Caki2 (cell line): ENCODE data around the gene PSD. TPM values are rescaled to one million over a fixed set of nuclear protein-coding genes. Genes with fewer than 3 reads are reported as not detected.

Source experiments
- DNase-seq: peaks from one replicate; pipeline ENCODE4 v3.0.0-alpha.2; 2015; ENCODE audit warnings: low read depth
- in situ Hi-C: cut with HindIII; loops from 2 replicates; pipeline ENCODE4 v1.10.0; 2016; ENCODE audit warnings: low sequenced_read_pairs, low pct_unique_long_range_greater_than_20kb, mixed read lengths
- total RNA-seq: library from RNA; depleted of rRNA; stranded (reverse); fragments of >200 nt; shearing (Covaris generic); gene quantifications from 2 replicates; pipeline ENCODE4 v1.2.3, GENCODE V29; 2014; ENCODE audit warnings: low replicate concordance

The PSD gene
- total RNA-seq, 1 experiment from 2014 or later = 0.78 TPM

DNA sequence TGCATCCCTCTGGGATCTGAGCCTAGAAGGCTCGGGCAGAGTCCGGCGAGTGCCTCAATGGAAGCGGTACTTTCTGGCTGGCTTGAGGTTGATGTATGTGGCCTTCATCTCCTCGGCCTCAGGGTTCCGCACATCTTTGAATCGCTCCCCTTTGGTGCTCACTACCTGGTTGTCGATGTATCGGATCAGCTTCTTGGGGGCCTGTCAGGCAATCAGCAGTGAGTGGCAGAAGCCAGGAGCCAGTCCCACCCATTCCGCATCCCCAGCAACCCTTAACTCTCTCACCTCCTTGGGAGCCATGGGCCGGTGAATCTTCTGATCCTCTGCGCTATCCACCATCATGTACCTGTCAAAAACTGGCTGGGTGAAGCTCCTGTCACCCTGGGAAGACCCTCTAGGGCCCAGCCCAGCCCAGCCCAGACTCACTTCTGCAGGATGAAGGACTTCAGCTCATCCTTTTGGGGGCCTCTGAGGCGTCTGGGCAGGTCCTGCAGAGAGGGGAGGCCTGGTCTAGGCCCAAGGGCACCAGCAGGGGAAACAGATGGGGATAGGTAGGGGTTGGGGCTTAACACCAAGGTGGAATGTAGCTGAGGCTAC, 4.9 kb upstream of the PSD start:
- DNase-seq = no peak
- in situ Hi-C loops = no loop called here

DNA sequence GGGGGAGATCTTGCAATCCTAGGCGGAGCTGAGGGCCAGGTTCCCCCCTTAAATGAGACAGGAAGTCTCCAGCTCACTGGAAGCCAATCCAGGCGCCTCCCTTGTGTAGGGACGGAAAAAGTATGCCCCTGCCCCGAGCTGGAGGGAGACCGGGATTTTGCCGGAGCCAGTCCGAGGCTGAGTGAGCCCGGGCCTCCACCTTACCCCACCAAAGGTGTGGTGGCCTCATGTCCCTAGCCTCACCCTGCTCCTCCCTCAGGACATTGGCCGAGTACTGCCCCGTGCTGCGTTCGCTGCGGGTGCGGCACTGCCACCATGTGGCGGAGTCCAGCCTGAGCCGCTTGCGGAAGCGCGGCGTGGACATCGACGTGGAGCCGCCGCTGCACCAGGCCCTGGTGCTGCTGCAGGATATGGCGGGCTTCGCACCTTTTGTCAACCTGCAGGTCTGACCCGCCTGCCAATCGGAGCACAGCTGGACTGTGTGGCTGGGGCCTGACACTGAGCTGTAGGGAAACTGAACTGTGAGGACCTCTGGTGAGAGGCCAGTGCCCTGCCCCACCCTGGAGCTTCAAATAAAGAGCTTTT, 4.1 kb upstream of the PSD start:
- in situ Hi-C loops = no loop called here
- peak; percentile 80 for DNase-seq

DNA sequence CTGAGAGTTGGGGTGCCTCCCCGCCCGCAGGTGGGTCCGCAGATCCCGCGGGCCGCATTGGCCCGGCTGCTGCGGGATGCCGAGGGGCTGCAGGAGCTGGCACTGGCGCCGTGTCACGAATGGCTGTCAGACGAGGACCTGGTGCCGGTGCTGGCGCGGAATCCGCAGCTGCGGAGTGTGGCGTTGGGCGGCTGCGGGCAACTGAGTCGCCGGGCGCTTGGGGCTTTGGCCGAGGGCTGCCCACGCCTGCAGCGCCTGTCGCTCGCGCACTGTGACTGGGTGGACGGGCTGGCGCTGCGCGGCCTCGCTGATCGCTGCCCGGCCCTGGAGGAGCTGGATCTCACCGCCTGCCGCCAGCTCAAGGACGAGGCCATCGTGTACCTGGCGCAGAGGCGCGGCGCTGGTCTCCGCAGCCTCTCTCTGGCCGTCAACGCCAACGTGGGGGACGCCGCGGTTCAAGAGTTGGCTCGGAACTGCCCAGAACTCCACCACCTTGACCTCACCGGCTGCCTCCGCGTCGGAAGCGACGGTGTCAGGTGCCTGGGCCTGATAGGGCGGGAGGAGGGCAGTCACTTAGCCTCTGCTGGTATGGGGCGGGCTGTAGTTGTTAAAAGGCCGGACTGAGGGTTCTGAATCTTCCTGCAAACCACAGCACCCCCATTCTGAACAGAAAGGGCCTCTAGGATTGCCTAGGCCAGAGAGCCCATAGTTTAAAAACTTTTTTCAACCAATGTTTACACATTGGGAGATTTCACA, 3.4 kb upstream of the PSD start:
- in situ Hi-C loops = no loop called here

DNA sequence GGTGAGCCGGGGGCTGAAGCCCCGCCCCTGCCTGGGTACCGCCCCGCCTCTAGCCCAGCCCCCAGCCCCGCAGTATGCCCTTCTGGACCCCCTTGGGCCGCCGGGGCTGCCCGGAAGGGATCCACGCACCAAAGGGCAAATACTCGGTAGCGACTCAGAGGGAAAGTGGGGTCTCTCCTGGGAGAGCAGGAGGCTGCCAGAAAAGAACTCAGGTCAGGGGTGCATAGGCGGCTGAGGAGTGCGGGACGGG, 2.8 kb upstream of the PSD start:
- peak; percentile 21 for DNase-seq
- in situ Hi-C loops = no loop called here

More for the DNA sequence above, 3.4 kb upstream of the PSD start:
- peak; percentile 44 for DNase-seq

DNA sequence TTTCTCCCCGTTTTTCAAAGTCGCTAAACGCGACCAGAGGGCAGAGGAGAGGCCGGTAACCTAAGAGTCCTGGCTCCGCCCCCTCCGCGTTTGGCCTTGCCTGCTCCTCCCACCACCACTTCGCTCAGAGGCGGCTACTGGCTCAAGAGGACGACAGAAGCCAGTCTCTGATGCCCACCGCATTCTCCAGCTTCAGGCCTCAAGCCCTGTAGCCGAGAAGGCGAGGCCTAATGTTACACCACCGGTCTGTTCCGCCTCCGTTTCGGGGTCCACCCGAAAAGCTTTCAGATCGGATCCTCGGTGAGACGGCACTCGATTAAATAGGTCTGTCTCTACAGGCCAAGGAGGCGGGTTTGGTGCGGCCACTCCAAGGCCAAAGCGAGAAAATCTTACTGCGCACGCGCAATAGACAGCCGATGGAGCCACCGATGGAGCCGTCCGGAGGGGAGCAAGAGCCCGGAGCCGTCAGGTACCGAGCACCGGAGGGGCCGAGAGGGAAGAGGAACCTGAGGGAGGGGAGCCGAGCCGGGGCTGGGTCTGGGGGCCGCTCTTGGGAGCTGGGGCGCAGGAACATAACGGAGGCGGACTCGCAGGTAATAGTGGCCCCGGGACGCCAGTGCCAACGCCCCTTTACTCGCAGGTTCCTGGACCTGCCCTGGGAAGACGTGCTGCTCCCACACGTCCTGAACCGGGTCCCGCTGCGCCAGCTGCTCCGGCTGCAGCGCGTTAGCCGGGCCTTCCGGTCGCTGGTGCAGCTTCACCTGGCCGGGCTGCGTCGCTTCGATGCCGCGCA, 2.3 kb upstream of the PSD start, which contains the start of gene FBXL15:
TSS of gene FBXL15 (plus strand) at position 123 of the 793 bp plus-strand sequence. CDS start at position 417, 294 bp downstream.
- in situ Hi-C loops = no loop called here
- DNase-seq = peak; percentile 95

DNA sequence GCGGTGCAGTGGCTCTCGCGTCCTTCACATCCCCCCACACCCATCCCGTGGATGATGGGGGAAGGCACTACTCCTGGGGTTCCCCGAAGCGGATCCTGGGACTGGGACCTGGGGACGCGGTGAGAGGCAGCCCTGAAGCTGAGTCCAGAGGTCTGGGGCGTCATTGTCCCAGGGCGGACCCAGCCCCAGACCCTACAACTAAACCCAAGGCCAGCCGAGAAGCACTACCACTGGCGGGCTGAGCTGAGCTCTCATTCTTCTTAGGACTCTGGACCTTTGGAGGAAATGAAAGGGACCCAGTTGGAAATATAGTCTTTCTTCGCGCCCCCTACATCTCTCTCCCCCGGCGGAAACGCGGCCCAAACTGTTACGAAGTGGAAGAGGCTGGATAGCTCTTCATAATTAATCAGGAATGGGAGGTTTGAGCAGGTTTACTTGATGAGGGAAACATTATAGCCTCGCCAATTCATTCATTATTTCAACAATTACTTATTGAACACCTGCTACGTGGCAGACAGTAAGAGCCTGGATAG, 1.7 kb upstream of the PSD start:
- no peak for DNase-seq
- in situ Hi-C loops = no loop called here

DNA sequence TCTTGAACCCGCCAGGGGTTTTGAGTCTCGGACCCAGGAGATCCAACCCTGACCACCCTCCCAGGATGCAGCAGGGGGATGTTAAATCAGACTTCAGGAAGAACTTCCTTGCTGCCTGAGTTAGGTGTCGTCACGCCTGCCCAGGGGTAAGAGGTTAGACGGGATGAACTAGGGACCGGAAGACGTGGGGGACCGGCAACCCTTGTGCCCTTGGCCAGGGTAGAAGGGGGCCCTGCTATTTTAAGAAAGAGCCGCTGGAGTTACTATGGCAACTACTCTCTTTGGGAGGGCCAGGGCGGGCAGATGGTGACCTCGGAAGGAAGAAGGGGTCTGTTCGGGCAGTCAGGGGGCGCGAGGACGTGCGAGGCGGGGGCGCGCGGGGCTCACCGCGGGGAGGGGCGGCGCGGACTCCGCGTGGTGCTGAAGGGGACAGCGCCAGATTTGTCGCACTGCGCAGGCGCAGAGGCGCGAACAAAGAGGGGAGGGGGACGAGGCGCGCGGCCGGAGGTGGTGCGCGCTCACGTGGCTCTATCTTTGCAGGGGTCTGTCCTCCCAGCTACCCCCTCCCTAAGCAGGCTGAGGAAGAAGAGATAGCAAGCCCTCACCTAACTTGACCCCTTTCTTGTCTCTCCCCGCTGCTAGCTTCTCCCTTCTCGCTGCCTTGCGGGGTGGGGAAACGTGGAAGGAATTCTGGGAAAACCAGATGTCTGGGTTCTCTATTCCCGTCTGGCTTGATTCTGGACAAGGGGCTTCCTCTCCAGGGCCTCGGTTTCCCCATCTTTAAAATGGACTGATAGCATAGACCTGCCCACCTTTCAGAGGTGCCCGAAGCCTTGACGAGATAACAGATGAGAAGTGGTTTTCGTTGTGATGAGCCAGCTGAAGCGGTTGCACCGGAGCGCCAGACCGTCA, 940 bp upstream of the PSD start:
- in situ Hi-C loops = no loop called here
- DNase-seq = peak; percentile 52

DNA sequence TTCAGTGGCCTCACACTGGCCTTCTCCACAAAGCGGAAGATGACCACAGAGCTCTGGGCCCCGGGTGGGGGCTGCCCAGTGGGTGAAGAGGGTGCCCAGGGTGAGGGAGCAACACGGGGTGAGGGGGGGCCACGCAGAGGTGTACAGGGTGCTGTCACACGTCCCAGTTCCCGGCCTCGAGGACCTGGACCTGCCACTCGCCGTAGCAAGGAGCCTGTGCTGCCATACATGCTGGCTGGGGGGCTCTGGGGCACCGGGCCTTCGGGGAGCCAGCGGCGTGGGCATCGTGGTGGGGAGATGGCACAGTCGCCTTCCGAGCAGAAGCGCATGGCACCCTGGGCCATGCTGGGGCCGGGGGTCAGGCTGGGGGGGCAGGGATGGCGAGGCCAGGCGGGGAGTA, 1.9 kb downstream of the PSD start:
- in situ Hi-C loops = no loop called here

DNA sequence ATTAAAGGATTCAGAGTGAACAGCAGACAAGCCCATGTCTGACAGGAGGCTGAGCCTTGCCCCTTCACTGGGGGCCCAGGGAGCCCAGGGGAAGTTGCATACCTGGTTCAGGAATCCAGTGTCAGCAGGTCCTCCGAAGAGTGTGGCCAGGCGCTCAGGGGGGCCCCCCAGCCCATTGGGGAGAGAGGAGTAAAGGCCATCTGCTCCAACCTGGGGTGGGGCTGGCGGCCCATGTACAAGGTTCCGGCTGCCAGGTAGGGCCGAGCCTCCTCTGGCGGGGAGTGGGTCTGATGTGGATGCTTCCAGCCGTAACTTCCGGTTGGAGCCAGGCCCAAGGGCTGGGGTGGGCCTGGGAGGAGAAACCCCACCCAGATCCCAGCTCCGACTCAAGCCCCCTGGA, 2.3 kb downstream of the PSD start:
- in situ Hi-C loops = no loop called here
- DNase-seq = no peak

More for the DNA sequence above, 1.9 kb downstream of the PSD start:
- DNase-seq = no peak

DNA sequence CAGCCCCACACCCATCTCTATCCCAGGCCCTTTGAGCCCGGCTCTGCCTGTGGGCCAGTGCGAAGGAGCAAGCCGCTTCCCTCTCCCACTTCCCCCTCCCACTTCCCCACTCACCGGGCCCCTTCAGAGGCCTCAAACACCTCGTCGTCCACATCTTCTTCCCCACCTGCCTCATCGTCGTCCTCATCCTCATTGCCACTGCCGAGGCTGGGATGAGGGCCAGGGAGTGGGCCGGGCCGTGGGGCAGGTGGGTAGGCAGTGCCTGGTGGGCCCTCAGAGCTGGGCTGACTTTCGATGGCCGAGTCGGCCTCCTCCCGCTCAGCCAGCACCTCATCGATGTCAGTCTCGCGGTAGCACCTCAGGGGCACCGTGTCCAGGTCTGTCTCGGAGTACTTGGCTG, 3.8 kb downstream of the PSD start:
- in situ Hi-C loops = no loop called here
- DNase-seq = no peak

DNA sequence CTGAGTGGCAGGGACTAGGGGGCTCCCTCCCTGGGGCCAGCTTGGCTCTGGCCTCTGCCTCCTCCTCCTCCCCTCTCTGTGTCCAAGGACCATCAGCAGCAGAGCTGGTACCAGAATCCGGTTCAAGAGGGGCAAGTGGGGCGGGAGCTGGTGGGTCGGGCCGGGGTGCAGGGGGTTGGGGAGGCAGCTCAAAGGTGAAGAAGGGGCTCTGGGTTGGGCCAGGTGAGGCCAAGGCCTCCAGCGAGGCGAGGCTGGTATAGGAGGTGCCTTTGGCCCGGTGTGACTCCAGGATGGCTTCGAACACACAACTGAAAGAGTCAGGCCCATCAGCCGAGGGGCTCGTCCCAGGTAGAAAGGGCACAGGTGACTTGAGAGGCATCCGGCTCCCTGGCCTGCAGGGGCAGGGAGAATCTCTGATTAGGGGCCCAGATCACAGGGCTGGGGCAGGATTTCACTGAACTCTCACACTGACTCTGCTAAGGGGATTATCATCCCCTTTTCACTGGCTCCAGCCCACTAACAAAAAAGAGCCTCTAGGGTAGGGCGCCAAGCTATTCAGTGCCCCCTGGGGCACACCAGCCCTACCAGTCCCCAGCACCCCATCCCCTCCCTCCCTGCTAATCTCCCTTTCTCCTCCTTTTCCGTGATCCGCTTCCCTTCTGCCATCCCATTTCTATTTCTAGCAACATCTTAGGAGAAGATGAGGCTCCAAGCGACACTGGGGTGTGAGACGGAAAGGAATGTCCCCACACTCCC, 4.6 kb downstream of the PSD start:
- in situ Hi-C loops = no loop called here
- no peak for DNase-seq

DNA sequence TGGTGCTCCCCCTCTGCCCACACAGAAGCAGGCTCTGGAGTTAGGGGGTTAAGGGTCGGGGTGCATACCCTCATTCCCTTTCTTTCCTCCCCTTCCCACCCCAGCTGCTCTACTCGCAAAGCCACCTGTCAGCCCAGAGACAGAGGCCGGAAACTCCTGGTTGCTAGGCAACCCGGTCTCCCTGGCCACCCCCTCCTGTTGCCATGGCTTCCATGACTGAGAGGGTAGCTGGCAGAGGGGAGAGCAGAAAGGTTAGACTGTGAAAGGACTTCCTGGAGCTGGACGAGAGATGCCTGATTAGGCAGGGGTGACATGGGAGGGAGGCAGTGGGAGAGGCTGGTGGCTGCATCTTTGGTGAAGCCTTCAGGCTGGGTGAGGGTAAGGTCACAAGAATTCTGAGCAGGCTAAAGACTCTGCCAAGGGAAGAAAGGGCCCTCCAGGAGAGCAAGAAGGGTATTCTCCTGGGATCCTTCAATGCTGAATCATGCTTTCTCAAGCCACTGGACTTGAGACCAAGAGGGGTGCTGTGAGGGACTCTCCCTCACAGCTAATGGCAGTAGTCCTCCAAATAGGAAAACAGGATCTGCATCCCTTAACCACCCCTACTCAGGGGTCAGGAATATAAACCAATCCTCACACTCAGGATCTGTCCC, 5.4 kb downstream of the PSD start:
- peak; percentile 22 for DNase-seq
- in situ Hi-C loops = no loop called here

DNA sequence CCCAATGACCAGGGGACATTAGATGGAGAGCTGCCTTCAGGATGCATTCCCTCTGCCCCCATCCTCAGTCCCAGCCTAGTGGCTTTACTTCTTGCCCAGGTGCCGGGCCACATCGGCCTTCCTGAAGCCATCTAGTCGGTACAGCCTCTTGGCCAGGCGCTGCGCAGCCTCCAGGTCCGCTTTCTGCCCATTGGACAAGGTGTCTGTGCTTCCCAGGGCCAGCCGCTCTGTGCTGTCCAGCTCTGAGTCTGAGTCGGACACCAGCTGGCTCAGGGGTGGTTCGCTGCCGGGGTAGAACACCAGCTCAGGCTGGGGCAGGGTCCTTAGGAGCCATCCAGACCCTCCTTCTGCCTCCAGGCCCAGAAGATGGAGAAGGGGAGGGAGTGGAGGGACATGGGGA, 6.3 kb downstream of the PSD start:
- in situ Hi-C loops = no loop called here
- no peak for DNase-seq

DNA sequence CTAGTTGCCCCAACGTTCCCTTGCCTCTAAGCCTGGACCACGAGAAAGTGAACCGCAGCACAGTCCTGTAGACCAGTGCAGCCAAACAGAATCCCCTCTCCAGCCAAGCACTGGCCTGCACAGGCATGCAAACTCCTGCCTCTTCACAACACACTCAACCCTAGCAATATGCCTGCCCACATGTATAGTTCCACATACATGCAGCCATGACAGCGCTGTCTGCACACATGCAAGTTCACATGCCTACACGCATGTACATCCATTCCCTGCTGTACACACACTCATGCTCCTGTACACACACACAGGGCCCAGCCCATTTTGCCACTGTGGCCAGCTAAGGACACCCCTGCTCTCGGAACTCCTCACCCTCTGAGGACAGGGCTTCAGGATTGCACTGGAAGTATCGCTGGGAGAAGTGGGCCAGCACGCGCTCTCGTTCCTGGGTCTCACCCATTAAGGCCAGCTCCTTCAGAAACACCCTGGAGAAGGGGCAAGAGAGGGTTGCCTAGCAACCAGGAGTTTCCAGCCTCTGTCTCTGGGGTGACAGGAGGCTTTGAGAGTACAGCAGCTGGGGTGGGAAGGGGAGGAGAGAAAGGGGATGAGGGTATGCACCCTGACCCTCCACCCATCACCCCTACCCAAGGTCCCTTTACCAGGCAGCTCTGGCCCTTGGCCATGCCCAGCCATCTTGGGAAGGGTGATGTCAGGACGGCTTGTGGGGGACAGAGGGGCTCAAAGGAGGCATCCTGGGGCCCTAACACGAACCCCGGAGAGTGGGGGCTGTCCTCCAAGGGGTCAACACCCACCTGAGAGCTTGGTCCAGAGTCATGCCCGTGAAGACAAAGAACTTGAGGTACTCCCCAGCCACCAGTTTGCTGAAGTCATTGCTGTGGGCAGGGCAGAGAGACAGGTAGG, 7.0 kb downstream of the PSD start:
- in situ Hi-C loops = no loop called here
- no peak for DNase-seq

DNA sequence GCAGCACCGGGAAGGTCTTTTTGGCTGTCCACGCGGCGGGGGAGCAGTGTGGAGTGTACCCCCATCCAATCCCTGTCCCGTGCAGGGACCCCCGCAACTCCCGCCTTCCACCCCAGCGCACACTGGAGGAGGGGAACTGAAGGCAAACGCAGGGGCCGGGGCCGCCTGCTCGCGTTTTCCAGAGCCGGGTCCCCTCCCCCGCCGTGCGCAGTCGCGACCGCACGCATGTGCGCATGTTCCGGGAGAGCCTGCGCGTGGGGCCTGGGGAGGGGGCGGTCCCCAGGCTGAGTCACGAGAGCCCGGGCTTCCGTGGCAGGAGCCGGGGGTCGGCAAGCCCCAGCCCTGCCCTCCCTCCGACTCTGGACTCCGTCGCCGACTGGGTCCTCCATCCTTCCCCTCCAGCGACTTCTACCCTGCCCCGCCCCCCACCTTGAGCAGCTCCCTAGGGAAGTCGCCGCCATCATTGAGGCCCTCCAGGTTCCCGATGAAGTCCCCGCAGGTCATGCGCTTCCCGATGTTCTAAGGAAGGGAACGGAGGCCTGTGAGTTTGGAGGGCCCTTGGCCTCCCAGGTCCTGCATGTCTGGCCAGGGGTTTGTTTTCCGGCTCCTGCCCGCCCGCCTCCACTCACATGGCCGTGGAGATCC, 8.0 kb downstream of the PSD start:
- no peak for DNase-seq
- in situ Hi-C loops = no loop called here
